MM.1S (cell line): ENCODE results near the gene KCNJ12.
"Not testable (repeated sequence)": the region's sequence is repeated elsewhere in the genome, so short reads cannot be mapped to it uniquely, and the experiment has no call there.

ENCODE experiments used
- DNase-seq: peaks from one replicate; pipeline ENCODE4 v3.0.0-alpha.2; 2015
- H2AFZ ChIP-seq: fragments of 300-600 bp; sonication (generic); 2 replicates; pipeline ENCODE4 v1.6.0; 2016; ENCODE audit warnings: antibody characterized with exemption, low read length
- H3F3A ChIP-seq: fragments of 300-600 bp; sonication (generic); 2 replicates; pipeline ENCODE4 v1.6.1; 2016; ENCODE audit warnings: mild to moderate bottlenecking, antibody characterized with exemption, low read length, moderate library complexity, mixed read lengths; ENCODE audit not compliant: insufficient read depth
- H3K27ac ChIP-seq: fragments of 300-600 bp; sonication (generic); 2 replicates; pipeline ENCODE4 v1.5.1; 2016; ENCODE audit warnings: mild to moderate bottlenecking, low read length
- H3K27me3 ChIP-seq: fragments of 300-600 bp; sonication (generic); replicated peaks from 2 replicates; pipeline ENCODE4 v1.6.0; 2016; ENCODE audit warnings: low read length; ENCODE audit not compliant: insufficient read depth
- H3K36me3 ChIP-seq: fragments of 300-600 bp; sonication (generic); replicated peaks from 2 replicates; pipeline ENCODE4 v1.6.1; 2016; ENCODE audit warnings: mild to moderate bottlenecking, low read length, mixed read lengths; ENCODE audit not compliant: insufficient read depth
- H3K4me1 ChIP-seq: fragments of 300-600 bp; sonication (generic); 2 replicates; pipeline ENCODE4 v1.6.1; 2016; ENCODE audit warnings: low read length, mixed read lengths
- H3K4me2 ChIP-seq: fragments of 300-600 bp; sonication (generic); 2 replicates; pipeline ENCODE4 v1.6.0; 2016; ENCODE audit warnings: low read depth, low read length
- H3K4me3 ChIP-seq: fragments of 300-600 bp; sonication (generic); 2 replicates; pipeline ENCODE4 v1.5.1; 2016; ENCODE audit warnings: low read length, mixed read lengths
- H3K79me2 ChIP-seq: fragments of 300-600 bp; sonication (generic); 2 replicates; pipeline ENCODE4 v1.6.1; 2016; ENCODE audit warnings: mixed run types, low read length, mixed read lengths
- H3K9ac ChIP-seq: fragments of 300-600 bp; sonication (generic); 2 replicates; pipeline ENCODE4 v1.6.1; 2016; ENCODE audit warnings: low read length, mixed read lengths
- H3K9me2 ChIP-seq: fragments of 300-600 bp; sonication (generic); replicated peaks from 2 replicates; pipeline ENCODE4 v1.6.1; 2016; ENCODE audit warnings: mild to moderate bottlenecking, low read length, mixed read lengths; ENCODE audit not compliant: insufficient read depth
- H3K9me3 ChIP-seq: fragments of 300-600 bp; sonication (generic); replicated peaks from 2 replicates; pipeline ENCODE4 v1.6.1; 2016; ENCODE audit warnings: mild to moderate bottlenecking, low read length, mixed read lengths; ENCODE audit not compliant: insufficient read depth
- H4K20me1 ChIP-seq: fragments of 300-600 bp; sonication (generic); 2 replicates; pipeline ENCODE4 v1.6.1; 2016; ENCODE audit warnings: mild to moderate bottlenecking, low read length, moderate library complexity, mixed read lengths; ENCODE audit not compliant: insufficient read depth
- EZH2 ChIP-seq: fragments of 300-600 bp; sonication (generic); optimal IDR thresholded peaks from 2 replicates; pipeline ENCODE3; 2017; ENCODE audit warnings: low read depth, mild to moderate bottlenecking, antibody characterized with exemption, low read length, mixed read lengths
- EZH2phosphoT487 ChIP-seq: fragments of 300-600 bp; sonication (generic); IDR thresholded peaks from 2 replicates; pipeline ENCODE4 v1.6.1; 2018; ENCODE audit warnings: antibody characterized with exemption, low read length
- TF ChIP-seq, protein P1 (sequence below): fragments of 300-600 bp; sonication (generic); IDR thresholded peaks from 2 replicates; pipeline ENCODE4 v1.5.1; 2016; ENCODE audit warnings: antibody characterized with exemption, low read length, mixed read lengths

KCNJ12 gene

GRCh38 chr17:21425321-21425720, 49.2 kb downstream of the KCNJ12 start:
- Histone ChIP-seq H3K79me2 (no peaks in the 10 kb centered on the region), H3K27me3 (no peaks in the 10 kb centered on the region), H3K9me3 (no peaks in the 10 kb centered on the region), H3K4me3 (no peak overlapping the region), H3K9me2 (no peaks in the 10 kb centered on the region), H3K36me3 (no peaks in the 10 kb centered on the region), H2AFZ (no peak overlapping the region), H3K4me2 (no peak overlapping the region), H3F3A (no peaks in the 10 kb centered on the region), H4K20me1 (no peaks in the 10 kb centered on the region), H3K4me1 (no peaks in the 10 kb centered on the region), H3K9ac (no peak overlapping the region), H3K27ac (no peak overlapping the region)
- TF ChIP-seq EZH2phosphoT487 (no peak), EZH2 (no peak)
- TF ChIP-seq, protein P1, sequence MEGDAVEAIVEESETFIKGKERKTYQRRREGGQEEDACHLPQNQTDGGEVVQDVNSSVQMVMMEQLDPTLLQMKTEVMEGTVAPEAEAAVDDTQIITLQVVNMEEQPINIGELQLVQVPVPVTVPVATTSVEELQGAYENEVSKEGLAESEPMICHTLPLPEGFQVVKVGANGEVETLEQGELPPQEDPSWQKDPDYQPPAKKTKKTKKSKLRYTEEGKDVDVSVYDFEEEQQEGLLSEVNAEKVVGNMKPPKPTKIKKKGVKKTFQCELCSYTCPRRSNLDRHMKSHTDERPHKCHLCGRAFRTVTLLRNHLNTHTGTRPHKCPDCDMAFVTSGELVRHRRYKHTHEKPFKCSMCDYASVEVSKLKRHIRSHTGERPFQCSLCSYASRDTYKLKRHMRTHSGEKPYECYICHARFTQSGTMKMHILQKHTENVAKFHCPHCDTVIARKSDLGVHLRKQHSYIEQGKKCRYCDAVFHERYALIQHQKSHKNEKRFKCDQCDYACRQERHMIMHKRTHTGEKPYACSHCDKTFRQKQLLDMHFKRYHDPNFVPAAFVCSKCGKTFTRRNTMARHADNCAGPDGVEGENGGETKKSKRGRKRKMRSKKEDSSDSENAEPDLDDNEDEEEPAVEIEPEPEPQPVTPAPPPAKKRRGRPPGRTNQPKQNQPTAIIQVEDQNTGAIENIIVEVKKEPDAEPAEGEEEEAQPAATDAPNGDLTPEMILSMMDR: no peak
- DNase-seq: no peak

- no peak overlapping the region for H3K4me3 ChIP-seq
- TF ChIP-seq EZH2: no peak
- TF ChIP-seq, protein P1: no peak
- no peak for TF ChIP-seq EZH2phosphoT487
- H3K27me3 ChIP-seq: no peaks in the 10 kb centered on the region
- H3K36me3 ChIP-seq: no peaks in the 10 kb centered on the region
- H3K9me2 ChIP-seq: no peaks in the 10 kb centered on the region
- H2AFZ ChIP-seq: no peak overlapping the region
- H4K20me1 ChIP-seq: no peaks in the 10 kb centered on the region
- no peak overlapping the region for H3K4me2 ChIP-seq
- no peaks in the 10 kb centered on the region for H3K4me1 ChIP-seq
- H3K79me2 ChIP-seq: no peaks in the 10 kb centered on the region
- DNase-seq: no peak
- no peak overlapping the region for H3K9ac ChIP-seq
- H3F3A ChIP-seq: no peaks in the 10 kb centered on the region
- H3K9me3 ChIP-seq: no peaks in the 10 kb centered on the region
- H3K27ac ChIP-seq: no peak overlapping the region
Measured at GRCh38 chr17:21425736-21426135, 49.6 kb downstream of the KCNJ12 start.

DNA sequence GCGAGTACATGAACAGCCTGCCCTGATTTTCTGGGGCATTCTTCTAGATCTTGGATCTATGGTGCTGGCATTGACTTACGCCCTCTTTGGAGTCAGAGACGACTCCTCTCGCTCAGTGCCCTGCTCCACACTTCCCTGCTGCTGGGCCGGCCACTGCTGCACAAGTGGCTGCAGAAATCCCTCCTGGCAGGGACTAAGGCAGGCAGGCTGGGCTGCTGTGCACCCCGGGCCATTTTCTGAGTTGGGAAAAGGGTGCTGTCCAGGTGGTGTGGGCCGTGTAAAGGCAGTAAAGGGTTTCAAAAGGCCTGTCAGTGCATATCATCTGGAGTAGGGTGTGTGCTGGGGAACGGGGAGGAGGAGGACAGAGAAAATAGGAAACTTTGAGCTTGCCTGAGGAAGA, 50.1 kb downstream of the KCNJ12 start:
- H3K4me3 ChIP-seq, H3K79me2 ChIP-seq, H3K9ac ChIP-seq, DNase-seq, H3K9me3 ChIP-seq, H3K4me1 ChIP-seq, H3K27ac ChIP-seq, H3K9me2 ChIP-seq, H2AFZ ChIP-seq, H3K27me3 ChIP-seq, H4K20me1 ChIP-seq, H3F3A ChIP-seq, H3K4me2 ChIP-seq, H3K36me3 ChIP-seq: not testable (repeated sequence)

GRCh38 chr17:21426876-21427275, 50.7 kb downstream of the KCNJ12 start:
- not testable (repeated sequence) for H3K79me2 ChIP-seq, H3K9ac ChIP-seq, H3K4me1 ChIP-seq, H3K4me3 ChIP-seq, H3K4me2 ChIP-seq, H3K9me3 ChIP-seq, H3K27ac ChIP-seq, H3K9me2 ChIP-seq, DNase-seq, H3F3A ChIP-seq, H3K27me3 ChIP-seq, H2AFZ ChIP-seq, H3K36me3 ChIP-seq, H4K20me1 ChIP-seq

DNA sequence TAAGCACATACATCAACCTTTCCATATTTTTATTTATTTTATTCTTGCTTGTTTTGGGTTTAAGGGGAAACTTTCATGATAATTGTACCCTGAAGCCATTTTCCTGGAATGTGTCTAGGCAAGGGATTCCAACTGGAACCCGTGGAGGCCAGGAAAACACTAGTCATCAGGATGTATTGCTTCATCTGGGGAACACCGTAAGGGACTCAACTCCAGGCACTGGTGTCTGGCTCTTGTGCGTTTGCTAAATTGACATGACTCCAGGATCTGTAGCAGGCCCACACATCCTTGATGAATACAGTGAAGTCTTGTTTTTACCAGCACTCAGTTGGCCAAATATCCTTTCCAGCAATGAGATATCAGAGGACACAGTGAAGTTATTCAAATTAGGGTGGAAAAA, 51.6 kb downstream of the KCNJ12 start:
- not testable (repeated sequence) for H2AFZ ChIP-seq, H3K36me3 ChIP-seq, H3K4me1 ChIP-seq, H3K27me3 ChIP-seq, H3K79me2 ChIP-seq, DNase-seq, H3K9me3 ChIP-seq, H3F3A ChIP-seq, H3K27ac ChIP-seq, H3K9me2 ChIP-seq, H3K4me2 ChIP-seq, H3K4me3 ChIP-seq, H3K9ac ChIP-seq, H4K20me1 ChIP-seq

DNA sequence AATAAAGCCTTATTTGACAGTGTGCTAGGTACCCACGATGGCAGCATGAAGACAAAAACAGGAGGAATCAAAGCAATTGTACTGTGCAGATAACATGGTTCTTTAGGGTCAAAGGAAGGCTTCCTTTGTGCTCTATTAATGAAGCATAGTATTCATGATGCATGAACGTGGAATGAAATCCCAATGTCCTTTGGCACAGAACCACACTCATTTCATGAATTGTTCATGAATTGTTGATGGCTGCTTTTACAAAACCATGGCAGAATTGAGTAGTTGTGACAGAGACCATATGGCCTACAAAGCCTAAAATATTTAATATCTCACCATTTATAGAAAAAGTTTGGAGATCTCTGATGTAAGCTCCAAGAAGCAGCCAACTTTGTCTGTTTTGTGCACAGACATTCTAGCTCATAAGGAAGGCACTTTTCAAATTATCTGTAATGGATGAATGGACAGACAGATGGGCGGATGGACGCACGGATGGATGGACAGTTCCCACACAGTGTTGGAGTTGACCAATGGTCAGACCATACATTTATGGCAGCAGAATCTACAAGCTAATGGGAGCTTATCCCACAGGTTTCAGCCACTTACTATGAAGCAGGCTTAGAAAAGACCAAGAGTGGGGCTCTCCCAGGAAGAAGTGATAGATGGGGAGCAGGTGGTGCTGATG, 52.7 kb downstream of the KCNJ12 start:
- H4K20me1 ChIP-seq, H3K4me3 ChIP-seq, H3K4me2 ChIP-seq, H2AFZ ChIP-seq, H3F3A ChIP-seq, H3K36me3 ChIP-seq, H3K9me3 ChIP-seq, DNase-seq, H3K79me2 ChIP-seq, H3K4me1 ChIP-seq, H3K9ac ChIP-seq, H3K27me3 ChIP-seq, H3K27ac ChIP-seq, H3K9me2 ChIP-seq: not testable (repeated sequence)
